ENCODE measurements around the gene SNAP25.

Gene SNAP25

DNA sequence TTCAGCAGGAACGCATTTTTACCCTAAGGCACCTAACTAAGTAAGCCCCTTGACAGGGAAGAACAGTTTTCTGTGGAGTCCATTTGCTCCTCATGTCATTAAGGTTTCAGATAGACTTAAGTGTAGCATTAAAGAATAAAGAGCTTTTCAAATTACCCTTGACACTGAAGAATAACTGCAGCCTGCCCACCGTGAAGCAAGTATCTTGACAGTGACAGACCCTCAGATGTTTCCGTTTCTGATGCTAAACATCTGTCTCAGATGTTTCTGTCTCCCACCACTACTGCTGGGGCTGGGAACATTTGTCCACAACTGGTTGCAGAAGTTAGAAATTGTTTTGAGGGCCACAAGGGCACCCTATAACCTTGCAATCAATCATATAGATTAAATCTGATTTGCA, 50.0 kb downstream of the SNAP25 start:
- FAIRE-seq, result no peak

DNA sequence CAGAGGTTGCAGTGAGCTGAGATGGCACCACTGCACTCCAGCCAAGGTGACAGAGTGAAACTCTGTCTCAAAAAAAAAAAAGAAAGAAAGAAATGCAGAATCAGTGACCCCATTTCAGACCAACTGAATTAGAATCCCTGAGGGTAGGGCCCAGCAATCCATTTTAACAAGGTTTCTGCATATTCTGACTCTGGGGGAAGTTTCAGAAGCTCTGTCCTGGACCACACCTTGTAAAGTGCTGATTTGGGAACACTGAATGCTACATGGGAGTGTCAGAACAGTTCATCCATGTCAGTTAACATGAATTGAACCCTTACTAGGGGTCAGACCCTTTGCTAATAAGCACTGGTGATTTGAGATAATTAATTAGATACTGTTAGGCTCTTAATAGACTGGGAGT, 52.0 kb downstream of the SNAP25 start:
- FAIRE-seq, result no peak

DNA sequence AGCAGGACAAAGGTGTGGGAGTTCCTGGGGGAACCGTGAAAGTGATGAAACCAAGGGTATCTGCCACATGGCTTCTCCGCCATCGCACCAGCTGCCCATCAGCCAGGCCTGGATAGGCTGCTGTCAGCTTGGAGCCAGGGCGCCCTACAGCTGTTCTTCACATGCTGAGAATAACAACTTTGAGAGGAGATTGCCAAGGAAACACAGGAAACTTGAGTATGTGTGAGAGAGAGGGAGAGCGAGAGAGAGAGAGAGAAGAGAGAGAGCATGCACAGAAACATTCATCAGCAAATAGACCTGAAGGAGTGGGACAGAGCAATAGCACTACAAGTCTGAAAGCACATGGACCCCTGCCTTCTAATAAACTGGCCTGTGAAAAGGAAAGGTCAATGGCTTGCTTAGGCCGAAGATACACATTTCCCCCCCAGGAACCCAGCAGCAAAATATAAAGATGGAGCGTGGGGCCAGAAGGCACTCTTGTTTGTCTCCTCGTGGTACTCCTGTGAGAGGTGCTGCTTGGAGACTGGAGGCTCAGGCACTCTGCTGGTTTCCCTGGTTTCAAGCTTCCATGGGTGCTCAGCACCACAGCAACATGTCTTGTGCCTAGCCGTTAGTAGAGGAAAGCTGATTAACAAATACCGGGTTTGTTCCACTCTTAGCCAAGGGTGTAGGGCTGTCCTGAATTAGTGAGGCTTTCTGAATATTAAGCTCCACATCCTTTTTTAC, 53.0 kb downstream of the SNAP25 start:
- FAIRE-seq, result no peak

- FAIRE-seq, result no peak
Observed at GRCh38 chr20:10276878-10277580, 58.4 kb downstream of the SNAP25 start.

DNA sequence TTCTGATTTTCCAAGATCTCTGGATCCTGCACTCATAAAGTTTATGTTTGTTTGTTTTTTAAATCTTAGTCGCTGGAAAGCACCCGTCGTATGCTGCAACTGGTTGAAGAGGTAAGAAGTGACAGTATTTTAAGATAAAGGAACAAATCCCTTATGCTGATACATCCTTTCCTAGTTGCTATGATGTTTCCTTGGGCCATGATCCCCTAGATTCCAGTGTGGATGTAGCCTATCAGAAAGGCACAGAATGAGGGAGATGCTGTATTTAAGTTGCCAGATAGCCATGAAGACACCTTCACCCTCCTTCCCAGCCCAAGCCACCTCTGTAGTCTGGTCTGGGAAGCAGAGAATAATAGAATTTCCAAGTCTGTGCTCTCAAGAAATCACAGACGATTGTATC, 59.0 kb downstream of the SNAP25 start:
- FAIRE-seq, result no peak

DNA sequence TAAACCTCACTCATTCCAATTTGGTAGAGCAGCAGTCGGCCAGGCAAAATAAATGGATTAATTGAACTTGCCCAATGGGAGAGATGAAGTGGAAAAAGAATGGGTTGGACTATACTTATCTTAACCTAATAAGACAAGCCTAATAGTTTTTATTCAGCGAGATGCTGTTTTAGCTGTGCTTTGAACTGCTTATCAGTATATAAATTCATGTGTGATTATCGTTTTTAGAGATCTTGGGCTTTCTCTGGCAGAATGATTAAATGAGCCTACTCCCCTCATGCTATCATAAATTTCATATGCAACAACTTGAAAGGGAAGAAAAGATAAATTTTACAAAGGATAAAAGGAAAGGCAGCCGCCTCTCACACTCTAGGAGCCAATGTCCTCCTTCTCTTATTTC, 59.8 kb downstream of the SNAP25 start:
- FAIRE-seq, result no peak

DNA sequence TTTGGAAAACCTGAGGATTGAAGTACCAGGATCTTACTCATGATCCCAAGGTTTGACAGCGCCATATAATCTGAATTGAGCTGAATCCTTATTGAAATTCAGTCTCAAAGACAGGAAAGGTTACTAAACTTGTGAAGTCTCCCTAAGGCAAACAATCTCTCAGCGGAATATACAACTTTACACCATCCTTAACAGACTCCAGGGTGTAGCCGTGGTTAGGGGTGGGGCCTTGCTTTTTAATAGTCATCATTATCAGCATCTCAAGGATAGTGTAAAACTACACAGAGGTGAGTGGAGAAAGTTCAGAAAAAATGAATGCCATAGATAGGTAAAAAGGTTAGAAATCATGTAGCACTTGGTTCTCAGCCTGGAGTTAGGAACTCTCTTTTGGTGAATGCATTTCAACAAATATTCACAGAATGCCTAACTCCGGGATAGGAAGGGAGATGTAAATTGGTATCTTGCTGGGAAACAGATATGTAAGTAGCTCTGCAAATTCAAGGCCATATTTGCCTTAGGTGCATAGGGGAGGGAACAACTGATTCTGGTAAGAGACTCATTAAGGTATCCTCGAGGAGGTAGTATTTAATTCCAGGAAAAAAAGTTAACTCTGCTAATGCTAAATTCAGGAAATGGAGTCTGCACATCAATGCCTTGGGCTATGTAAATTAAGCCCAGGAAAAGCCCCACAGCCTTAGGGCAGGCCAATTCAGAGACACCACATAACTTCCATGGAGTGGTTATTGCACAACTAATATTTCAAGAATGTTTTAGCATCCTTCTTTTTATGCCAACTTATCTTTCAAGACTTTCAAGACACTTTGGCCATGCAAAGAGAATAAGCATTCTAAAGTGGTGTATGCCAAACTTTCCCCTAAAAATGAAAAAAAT, 61.6 kb downstream of the SNAP25 start:
- FAIRE-seq, result no peak

DNA sequence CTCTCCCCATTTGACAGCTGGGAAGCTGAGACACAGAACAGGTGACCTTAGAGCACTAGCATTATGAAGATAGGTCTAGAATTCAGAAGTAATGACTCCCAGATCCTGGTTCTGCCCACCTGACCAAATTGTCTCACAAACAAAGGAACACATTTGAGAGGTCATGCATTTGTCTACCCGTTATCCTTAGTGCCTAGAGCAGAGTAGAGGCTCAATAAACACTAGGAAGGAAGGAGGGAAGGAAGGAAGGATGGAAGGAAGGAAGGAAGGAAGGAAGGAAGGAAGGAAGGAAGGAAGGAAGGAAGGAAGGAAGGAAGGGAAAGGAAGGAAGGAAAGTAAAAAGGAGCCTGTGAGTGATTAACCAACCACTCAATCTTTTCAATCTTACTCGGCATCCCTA, 63.3 kb downstream of the SNAP25 start:
- no peak for FAIRE-seq

DNA sequence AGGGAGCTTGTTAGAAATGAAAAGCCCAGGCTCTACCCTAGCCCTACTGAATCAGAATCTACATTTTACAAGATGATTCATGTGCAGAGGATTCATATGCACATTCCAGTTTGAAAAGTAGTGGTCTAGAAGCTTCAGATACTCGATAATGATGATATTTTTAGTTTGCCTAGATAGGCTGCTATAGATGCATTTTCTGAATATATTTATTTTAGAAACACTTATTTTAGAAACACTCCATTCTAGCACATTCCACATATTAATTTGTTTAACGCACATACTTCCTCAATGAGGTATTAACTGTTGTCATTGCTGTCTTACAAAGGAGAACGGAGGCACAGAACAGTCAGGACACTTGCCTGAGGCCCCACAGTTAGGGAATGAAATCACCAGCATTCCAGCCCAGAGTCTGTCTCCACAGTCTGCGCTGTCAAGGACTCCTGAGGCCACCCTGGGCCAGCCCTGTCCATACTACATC, 64.4 kb downstream of the SNAP25 start:
- FAIRE-seq, result no peak

DNA sequence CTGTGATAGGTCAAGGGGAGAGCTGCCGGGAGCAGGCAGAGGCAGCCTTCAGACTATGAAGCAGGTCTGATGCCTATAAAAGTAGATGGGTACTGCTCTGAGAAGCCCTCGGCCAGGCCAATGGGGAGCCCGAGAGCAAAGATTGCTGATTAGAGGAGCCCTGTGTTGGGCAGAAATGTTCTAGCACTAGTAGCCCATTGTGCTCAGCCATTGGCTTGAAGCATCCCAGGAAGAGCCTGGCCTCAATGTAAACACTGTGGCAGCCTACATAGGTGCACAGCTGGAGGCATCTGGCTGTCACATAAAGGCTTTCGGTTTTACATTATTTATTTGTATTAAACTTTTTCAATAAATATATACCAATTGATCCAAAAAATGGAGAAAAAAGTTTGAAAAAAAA, 67.7 kb downstream of the SNAP25 start:
- no peak for FAIRE-seq

DNA sequence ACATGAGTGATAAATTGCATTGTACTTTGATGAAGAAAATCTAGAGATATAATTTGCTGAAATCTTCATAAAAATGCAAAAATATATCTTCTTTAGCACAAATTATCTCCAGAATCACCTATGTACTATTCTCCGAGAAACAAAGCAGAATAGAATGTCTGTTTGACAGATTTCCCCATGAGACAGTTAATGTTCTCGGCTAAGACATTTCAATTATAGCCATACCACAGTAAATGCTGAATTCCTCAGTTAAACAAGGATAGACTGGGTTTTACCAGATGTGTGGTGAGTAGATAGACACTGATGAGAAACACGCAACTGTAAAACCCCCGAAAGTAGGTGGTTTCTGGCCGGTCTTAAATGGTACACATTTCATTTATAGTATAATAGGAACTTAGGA, 69.8 kb downstream of the SNAP25 start:
- no peak for FAIRE-seq

- no peak for FAIRE-seq
Observed at GRCh38 chr20:10288954-10289646, 70.5 kb downstream of the SNAP25 start.

DNA sequence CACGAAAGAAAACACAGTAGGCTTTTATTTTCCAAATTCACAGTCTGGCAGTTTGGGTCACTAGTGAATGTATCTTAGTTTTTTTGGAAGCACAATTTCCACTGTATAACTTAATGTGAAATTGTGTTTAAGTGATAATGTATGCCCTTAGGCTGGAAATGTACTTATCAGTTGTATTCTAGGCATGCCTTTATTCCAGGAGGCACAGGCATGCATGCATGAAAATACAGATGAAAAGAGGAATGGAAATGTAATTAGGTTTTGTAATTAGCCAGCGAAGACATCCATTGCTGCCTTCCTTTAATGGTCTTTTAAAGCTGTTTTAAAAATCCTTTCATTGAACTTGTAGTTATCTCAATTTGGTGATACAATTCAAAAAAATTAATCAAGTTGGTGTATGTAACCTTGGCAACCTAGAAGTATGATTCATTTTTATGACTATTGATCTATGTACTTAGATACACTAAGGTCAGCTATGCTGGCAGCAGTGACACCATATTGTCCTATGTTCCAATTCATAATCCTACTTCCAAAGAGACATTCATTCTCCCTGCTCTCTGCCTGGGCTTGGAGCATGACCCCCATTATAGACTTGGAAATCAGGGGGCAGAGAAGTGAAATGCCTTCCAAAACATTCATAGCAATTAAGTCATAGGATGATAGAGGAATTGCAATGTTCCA, 73.1 kb downstream of the SNAP25 start:
- no peak for FAIRE-seq

DNA sequence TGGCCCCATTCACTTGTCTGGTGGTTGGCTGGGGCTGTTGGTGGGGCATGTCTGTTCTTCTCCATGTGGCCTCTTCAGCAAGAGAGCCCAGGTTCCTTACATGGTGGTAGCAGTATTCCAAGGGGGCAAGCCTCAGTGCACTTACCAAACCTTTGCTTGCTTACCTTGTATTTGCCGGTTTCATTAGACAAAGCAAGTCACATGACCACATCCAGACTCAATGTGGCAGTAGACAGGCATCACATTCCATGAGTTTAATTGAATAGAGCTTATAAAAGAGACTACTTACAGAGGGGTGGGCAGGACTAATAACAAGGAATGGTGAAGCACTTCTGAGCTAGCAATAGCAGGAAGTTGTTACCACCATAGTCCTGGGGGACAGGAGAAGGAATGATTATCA, 78.6 kb downstream of the SNAP25 start:
- FAIRE-seq, result no peak

- FAIRE-seq, result no peak
Observed at GRCh38 chr20:10297684-10298240, 79.1 kb downstream of the SNAP25 start.

GRCh38 chr20:10300582-10301446, 82.2 kb downstream of the SNAP25 start:
- FAIRE-seq, result no peak

- FAIRE-seq, result no peak
Observed at GRCh38 chr20:10303852-10304251, 85.2 kb downstream of the SNAP25 start.

DNA sequence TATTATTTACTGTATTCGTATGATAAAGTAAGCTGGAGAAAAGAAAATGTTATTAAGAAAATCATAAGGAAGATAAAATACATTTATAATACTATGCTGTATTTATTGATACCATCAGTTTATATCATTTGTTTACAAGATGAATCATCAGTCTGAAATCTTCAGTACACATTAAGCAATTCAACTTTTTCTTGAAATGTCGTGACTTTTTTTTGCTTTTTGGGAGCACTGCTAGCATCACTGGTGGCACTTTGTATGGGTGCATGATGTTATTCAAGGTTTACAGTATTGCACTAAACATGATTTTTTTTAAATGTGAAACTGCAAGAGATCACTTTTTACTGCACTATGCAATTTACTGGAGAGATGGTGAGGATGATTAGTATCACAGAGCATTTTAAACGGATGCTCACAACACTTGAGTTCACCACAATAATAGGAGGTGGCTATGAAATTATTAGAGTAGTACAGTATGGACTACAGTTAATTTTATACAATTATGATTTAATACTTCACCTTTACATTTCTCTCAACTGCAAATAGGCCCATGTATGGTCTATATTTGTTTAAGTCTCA, 85.9 kb downstream of the SNAP25 start:
- no peak for FAIRE-seq

DNA sequence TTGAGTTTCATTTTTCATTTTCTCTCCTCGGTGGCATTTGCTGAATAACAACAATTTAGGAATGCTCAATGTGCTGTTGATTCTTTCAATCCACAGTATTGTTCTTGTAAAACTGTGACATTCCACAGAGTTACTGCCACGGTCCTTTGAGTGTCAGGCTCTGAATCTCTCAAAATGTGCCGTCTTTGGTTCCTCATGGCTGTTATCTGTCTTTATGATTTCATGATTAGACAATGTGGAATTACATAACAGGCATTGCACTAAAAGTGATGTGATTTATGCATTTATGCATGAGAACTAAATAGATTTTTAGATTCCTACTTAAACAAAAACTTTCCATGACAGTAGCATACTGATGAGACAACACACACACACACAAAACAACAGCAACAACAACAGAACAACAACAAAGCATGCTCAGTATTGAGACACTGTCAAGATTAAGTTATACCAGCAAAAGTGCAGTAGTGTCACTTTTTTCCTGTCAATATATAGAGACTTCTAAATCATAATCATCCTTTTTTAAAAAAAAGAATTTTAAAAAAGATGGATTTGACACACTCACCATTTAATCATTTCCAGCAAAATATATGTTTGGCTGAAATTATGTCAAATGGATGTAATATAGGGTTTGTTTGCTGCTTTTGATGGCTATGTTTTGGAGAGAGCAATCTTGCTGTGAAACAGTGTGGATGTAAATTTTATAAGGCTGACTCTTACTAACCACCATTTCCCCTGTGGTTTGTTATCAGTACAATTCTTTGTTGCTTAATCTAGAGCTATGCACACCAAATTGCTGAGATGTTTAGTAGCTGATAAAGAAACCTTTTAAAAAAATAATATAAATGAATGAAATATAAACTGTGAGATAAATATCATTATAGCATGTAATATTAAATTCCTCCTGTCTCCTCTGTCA, 88.1 kb downstream of the SNAP25 start:
- no peak for FAIRE-seq

DNA sequence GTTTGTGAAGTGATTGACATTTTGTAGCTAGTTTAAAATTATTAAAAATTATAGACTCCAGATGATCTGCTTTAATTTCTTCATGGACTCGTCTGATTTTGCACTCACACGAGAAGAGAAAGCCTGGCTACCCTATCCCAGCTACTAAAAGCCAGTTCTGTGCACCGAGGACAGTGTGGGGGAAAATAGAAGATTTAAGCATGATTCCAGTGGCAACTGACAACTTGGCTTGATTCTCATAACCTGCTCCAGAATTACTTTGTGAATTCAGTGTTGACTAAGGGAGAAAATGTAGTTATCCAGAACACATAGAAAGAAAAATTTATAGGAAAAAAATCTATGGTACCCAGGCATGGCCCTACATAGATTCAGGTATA, 88.7 kb downstream of the SNAP25 start:
- FAIRE-seq, result no peak

All from A204.1 (cell line).